Smooth muscle cell (in vitro differentiated cells): Measurements from ENCODE around the gene STAC2. TPM values are rescaled to one million over a fixed set of nuclear protein-coding genes. Genes with fewer than 3 reads are reported as not detected.

Experiments
- DNase-seq: peaks from one replicate; lab custom pipeline; 2025; ENCODE audit not compliant: unreplicated experiment; lab: John Stamatoyannopoulos, UW
- H2AFZ ChIP-seq: fragments of 200-600 bp; sonication (generic); 2 replicates; pipeline ENCODE4 v1.6.0; 2016; ENCODE audit warnings: antibody characterized with exemption, low read depth, mild to moderate bottlenecking
- H3F3A ChIP-seq: fragments of 200-600 bp; sonication (generic); 2 replicates; pipeline ENCODE4 v1.6.0; 2017; ENCODE audit warnings: antibody characterized with exemption, low read depth
- H3K27ac ChIP-seq: fragments of 200-600 bp; sonication (generic); 2 replicates; pipeline ENCODE4 v1.5.1; 2016; ENCODE audit warnings: low read depth, mild to moderate bottlenecking
- H3K27me3 ChIP-seq: fragments of 200-600 bp; sonication (generic); 2 replicates; pipeline ENCODE4 v1.6.1; 2016; ENCODE audit warnings: low read depth, mild to moderate bottlenecking
- H3K36me3 ChIP-seq: fragments of 200-600 bp; sonication (generic); 2 replicates; pipeline ENCODE4 v1.5.1; 2016; ENCODE audit warnings: low read depth
- H3K4me1 ChIP-seq: fragments of 200-600 bp; sonication (generic); 2 replicates; pipeline ENCODE4 v1.5.1; 2016; ENCODE audit warnings: low read depth
- H3K4me2 ChIP-seq: fragments of 200-600 bp; sonication (generic); 2 replicates; pipeline ENCODE4 v1.6.0; 2016; ENCODE audit warnings: mild to moderate bottlenecking
- H3K4me3 ChIP-seq: fragments of 200-600 bp; sonication (generic); 2 replicates; pipeline ENCODE4 v1.5.1; 2016; ENCODE audit warnings: mild to moderate bottlenecking
- H3K79me2 ChIP-seq: fragments of 200-600 bp; sonication (generic); 2 replicates; pipeline ENCODE4 v1.6.0; 2016; ENCODE audit warnings: low read depth, mild to moderate bottlenecking
- H3K9ac ChIP-seq: fragments of 200-600 bp; sonication (generic); 2 replicates; pipeline ENCODE4 v1.6.0; 2016; ENCODE audit warnings: low read depth
- H3K9me3 ChIP-seq: fragments of 200-600 bp; sonication (generic); replicated peaks from 2 replicates; pipeline ENCODE4 v1.5.1; 2016; ENCODE audit warnings: low read depth
- H4K20me1 ChIP-seq: fragments of 200-600 bp; sonication (generic); 2 replicates; pipeline ENCODE4 v1.6.0; 2016; ENCODE audit warnings: low read depth
- CTCF ChIP-seq: fragments of 200-600 bp; sonication (generic); IDR thresholded peaks from 2 replicates; pipeline ENCODE4 v1.5.1; 2017; ENCODE audit warnings: borderline replicate concordance, mild to moderate bottlenecking, antibody characterized with exemption; ENCODE audit not compliant: insufficient read depth, poor library complexity, severe bottlenecking
- WGBS: methylation state at CpG from one replicate; pipeline ENCODE4 v1.1.7; 2016; ENCODE audit warnings: low lambda C conversion rate; 5-methylcytosine and 5-hydroxymethylcytosine counted together
- polyA plus RNA-seq: library from polyadenylated mRNA; unstranded; fragments of >200 nt; fragmentation: Nextera tagmentation; extraction: Ambion mirVana; gene quantifications from 2 replicates; pipeline ENCODE4 v1.2.1, GENCODE V29; 2016
- total RNA-seq: library from RNA; depleted of rRNA; stranded (reverse); fragments of >200 nt; gene quantifications from 2 replicates; pipeline ENCODE4 v1.2.3, GENCODE V29; 2014

STAC2 gene
- total and polyA plus RNA-seq, 2 experiments from 2014 or later = 0.09 to 0.32 TPM

- DNase-seq = no peak
- Histone ChIP-seq H3F3A (peaks cover 3% of the 10 kb centered on the region), H3K9me3 (no peaks in the 10 kb centered on the region), H3K4me2 (no peak overlapping the region), H4K20me1 (no peaks in the 10 kb centered on the region), H2AFZ (no peak overlapping the region), H3K4me1 (no peaks in the 10 kb centered on the region), H3K9ac (no peak overlapping the region), H3K36me3 (no peaks in the 10 kb centered on the region), H3K27ac (no peak overlapping the region), H3K27me3 (no peaks in the 10 kb centered on the region), H3K79me2 (no peaks in the 10 kb centered on the region), H3K4me3 (no peak overlapping the region)
- 87% methylated on average over 5 of the region's 5 CpGs for whole genome bisulfite sequencing
- TF ChIP-seq CTCF = no peak
Measured at GRCh38 chr17:39171933-39172332, 53.8 kb downstream of the STAC2 start.

DNA sequence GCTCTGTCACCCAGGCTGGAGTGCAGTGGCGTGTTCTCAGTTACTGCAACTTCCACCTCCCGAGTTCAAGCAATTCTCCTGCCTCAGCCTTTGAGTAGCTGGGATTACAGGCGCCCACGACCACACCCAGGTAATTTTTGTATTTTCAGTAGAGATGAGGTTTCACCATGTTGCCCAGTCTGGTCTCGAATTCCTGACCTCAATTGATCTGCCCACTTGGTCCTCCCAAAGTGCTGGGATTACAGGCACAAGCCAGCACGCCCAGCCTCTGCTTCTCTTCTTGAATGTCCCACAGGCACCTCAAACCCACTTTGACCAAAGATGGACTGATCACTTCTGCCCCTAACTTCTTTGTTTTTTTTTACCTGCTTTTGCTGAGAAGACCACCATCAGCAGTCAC, 55.2 kb downstream of the STAC2 start:
- Histone ChIP-seq H3K4me2 (no peak overlapping the region), H4K20me1 (no peaks in the 10 kb centered on the region), H3F3A (peaks cover 7% of the 10 kb centered on the region), H3K4me1 (no peaks in the 10 kb centered on the region), H3K4me3 (no peak overlapping the region), H3K27ac (no peak overlapping the region), H3K36me3 (no peaks in the 10 kb centered on the region), H3K9me3 (no peaks in the 10 kb centered on the region), H3K79me2 (no peaks in the 10 kb centered on the region), H3K27me3 (peaks cover 12% of the 10 kb centered on the region), H2AFZ (no peak overlapping the region), H3K9ac (no peak overlapping the region)
- TF ChIP-seq CTCF = no peak
- no peak for DNase-seq
- WGBS = 89% methylated on average over 6 of the region's 6 CpGs

- WGBS = 86% methylated on average over 4 of the region's 4 CpGs
Measured at GRCh38 chr17:39170109-39170508, 55.6 kb downstream of the STAC2 start.

More at GRCh38 chr17:39170109-39170508, 55.6 kb downstream of the STAC2 start:
- no peaks in the 10 kb centered on the region for H3K4me1 ChIP-seq
- H3K36me3 ChIP-seq = no peaks in the 10 kb centered on the region
- H2AFZ ChIP-seq = no peak overlapping the region
- no peak overlapping the region for H3K4me2 ChIP-seq
- no peaks in the 10 kb centered on the region for H4K20me1 ChIP-seq
- no peak overlapping the region for H3K4me3 ChIP-seq
- H3K27ac ChIP-seq = no peak overlapping the region
- TF ChIP-seq CTCF = no peak
- no peaks in the 10 kb centered on the region for H3K79me2 ChIP-seq
- peaks cover 17% of the 10 kb centered on the region for H3K27me3 ChIP-seq
- H3K9me3 ChIP-seq = no peaks in the 10 kb centered on the region
- H3K9ac ChIP-seq = no peak overlapping the region
- DNase-seq = no peak
- H3F3A ChIP-seq = peaks cover 7% of the 10 kb centered on the region
